ENCODE results near the gene SCYGR4.
"Not testable (repeated sequence)": the region's sequence is repeated elsewhere in the genome, so short reads cannot be mapped to it uniquely, and the experiment has no call there.

The SCYGR4 gene

DNA sequence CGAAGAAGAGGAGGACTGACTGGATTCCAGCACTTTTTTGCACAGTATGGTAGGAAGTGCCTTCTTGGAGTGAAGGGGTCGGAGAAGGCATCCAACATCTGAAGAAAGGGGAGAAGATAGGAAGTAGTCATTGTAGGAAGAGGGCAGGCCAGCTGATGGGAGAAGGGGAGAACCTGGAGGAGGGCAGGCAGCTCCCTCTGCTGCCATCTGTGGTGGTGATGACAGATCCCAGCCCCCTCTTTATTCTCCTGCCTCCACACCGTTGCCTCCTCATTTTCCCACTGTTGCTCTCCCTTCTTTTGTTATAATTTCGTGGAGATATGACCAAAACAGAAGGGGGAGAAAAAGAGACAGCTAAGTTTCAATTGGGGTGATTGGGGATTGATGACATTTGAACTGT lies 21.5 kb upstream of the SCYGR4 start:
- Histone ChIP-seq H3K27me3 (replicated peaks; ENCODE audit: control insufficient read depth, insufficient read depth, low read length, poor library complexity, severe bottlenecking) (no peaks in the 10 kb centered on the region), H3K4me1 (ENCODE audit: control insufficient read depth, insufficient read depth, low read length, poor library complexity, severe bottlenecking) (no peaks in the 10 kb centered on the region), H3K27ac (ENCODE audit: insufficient read depth, low read length, poor library complexity, severe bottlenecking) (no peak overlapping the region), H3K36me3 (ENCODE audit: control insufficient read depth, insufficient read depth, low read length) (no peaks in the 10 kb centered on the region), H3K4me3 (ENCODE audit: insufficient read depth, low read depth, low read length, poor library complexity, severe bottlenecking) (no peak overlapping the region), H3K9me3 (ENCODE audit: control insufficient read depth, low read length) (no peaks in the 10 kb centered on the region)
- DNase-seq = no peak

DNA sequence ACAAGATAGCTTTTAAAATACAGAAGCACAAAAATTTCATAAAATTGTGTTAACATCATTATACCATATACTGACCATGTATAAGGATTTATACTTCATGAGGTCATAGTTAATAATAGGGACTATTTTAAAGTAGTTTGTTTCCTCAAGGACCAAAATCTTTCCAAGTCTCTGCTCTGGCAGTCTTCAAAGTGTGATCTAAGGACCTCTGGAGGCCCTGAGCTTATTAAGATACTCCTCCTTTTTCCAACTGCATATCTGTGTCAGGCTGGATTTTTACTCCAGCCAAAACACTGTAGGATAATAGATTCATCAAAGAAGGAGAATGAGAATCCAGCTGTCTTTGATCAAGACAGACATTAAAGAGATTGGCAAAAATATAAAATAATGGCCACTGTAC lies 20.3 kb upstream of the SCYGR4 start:
- no peaks in the 10 kb centered on the region for H3K27me3 ChIP-seq (replicated peaks; ENCODE audit: control insufficient read depth, insufficient read depth, low read length, poor library complexity, severe bottlenecking)
- DNase-seq = no peak
- no peak overlapping the region for H3K27ac ChIP-seq (ENCODE audit: insufficient read depth, low read length, poor library complexity, severe bottlenecking)
- no peak overlapping the region for H3K4me3 ChIP-seq (ENCODE audit: insufficient read depth, low read depth, low read length, poor library complexity, severe bottlenecking)
- no peaks in the 10 kb centered on the region for H3K36me3 ChIP-seq (ENCODE audit: control insufficient read depth, insufficient read depth, low read length)
- H3K9me3 ChIP-seq (ENCODE audit: control insufficient read depth, low read length) = no peaks in the 10 kb centered on the region
- H3K4me1 ChIP-seq (ENCODE audit: control insufficient read depth, insufficient read depth, low read length, poor library complexity, severe bottlenecking) = no peaks in the 10 kb centered on the region

DNA sequence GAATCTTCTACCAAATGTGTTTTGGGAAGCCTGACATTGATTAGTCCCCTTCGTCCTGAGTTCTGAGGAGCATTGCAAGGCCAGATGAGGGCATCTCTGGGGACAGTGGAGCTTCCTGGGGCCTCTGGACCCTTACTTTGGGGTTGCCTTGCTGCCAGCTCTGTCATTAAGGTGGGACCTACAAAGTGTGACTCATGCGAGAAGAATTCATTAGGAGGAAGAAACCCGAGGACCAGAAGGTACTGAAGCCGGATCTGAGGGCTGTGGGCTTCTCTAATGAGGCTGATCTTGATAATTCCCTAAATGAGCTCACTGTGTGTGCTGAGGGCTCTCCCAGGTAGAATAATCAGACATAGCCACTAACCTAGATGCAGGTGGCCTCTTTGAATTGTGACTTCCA lies 19.3 kb upstream of the SCYGR4 start:
- Histone ChIP-seq H3K36me3 (ENCODE audit: control insufficient read depth, insufficient read depth, low read length) (no peaks in the 10 kb centered on the region), H3K27ac (ENCODE audit: insufficient read depth, low read length, poor library complexity, severe bottlenecking) (no peak overlapping the region), H3K27me3 (replicated peaks; ENCODE audit: control insufficient read depth, insufficient read depth, low read length, poor library complexity, severe bottlenecking) (no peaks in the 10 kb centered on the region), H3K4me3 (ENCODE audit: insufficient read depth, low read depth, low read length, poor library complexity, severe bottlenecking) (no peak overlapping the region), H3K4me1 (ENCODE audit: control insufficient read depth, insufficient read depth, low read length, poor library complexity, severe bottlenecking) (no peaks in the 10 kb centered on the region), H3K9me3 (ENCODE audit: control insufficient read depth, low read length) (no peaks in the 10 kb centered on the region)
- DNase-seq = no peak

DNA sequence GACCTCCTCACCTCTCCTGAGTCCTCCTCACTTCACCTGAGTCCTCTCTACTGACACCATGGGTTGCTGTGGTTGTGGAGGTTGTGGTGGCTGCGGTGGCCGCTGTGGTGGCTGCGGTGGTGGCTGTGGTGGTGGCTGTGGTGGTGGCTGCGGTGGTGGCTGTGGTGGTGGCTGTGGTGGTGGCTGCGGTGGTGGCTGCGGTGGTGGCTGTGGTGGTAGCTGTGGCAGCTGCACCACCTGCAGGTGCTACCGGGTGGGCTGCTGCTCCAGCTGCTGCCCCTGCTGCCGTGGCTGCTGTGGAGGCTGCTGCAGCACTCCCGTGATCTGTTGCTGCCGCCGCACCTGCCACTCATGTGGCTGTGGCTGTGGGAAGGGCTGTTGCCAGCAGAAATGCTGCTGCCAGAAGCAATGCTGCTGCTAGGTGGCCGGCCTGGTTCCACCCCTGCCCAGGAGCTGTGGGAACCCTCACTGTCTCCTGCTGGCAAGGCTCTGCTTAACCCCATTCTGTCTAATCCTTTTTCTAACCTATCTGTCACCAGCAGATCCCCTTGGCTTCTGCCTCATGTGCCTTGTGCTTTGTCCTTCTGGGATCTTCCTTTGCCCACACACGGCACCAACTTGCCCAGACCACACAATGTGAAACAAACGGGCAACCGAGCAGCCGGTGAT lies 18.3 kb upstream of the SCYGR4 start, which contains the start of gene SCYGR2:
Gene SCYGR2, plus strand, starts transcription at position 59 of the 669 bp plus-strand sequence. Its CDS starts 0 bp downstream, at position 59.
- H3K36me3 ChIP-seq (ENCODE audit: control insufficient read depth, insufficient read depth, low read length); H3K9me3 ChIP-seq (ENCODE audit: control insufficient read depth, low read length); H3K27me3 ChIP-seq (replicated peaks; ENCODE audit: control insufficient read depth, insufficient read depth, low read length, poor library complexity, severe bottlenecking); H3K4me1 ChIP-seq (ENCODE audit: control insufficient read depth, insufficient read depth, low read length, poor library complexity, severe bottlenecking); H3K27ac ChIP-seq (ENCODE audit: insufficient read depth, low read length, poor library complexity, severe bottlenecking); DNase-seq; H3K4me3 ChIP-seq (ENCODE audit: insufficient read depth, low read depth, low read length, poor library complexity, severe bottlenecking): not testable (repeated sequence)

DNA sequence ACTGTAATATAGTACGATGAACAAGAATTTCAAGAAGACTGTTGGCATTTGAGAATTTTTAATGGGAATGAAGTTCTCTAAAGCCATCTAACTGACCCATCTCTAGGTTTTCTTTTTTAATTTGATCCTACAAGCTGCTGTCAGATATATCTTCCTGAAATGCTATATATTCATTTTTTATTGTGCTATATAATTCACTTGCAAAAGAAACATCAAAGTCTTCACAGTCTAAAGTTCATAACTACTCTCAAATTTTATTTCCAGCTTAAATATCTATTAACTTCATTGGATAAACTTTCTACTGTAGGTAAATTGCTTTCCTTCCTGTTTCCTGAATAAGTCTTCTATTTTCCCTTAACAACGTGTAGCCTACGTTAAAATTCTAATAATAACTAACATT lies 14.9 kb upstream of the SCYGR4 start:
- no peak overlapping the region for H3K4me3 ChIP-seq (ENCODE audit: insufficient read depth, low read depth, low read length, poor library complexity, severe bottlenecking)
- no peaks in the 10 kb centered on the region for H3K36me3 ChIP-seq (ENCODE audit: control insufficient read depth, insufficient read depth, low read length)
- H3K9me3 ChIP-seq (ENCODE audit: control insufficient read depth, low read length) = no peaks in the 10 kb centered on the region
- DNase-seq = no peak
- no peaks in the 10 kb centered on the region for H3K27me3 ChIP-seq (replicated peaks; ENCODE audit: control insufficient read depth, insufficient read depth, low read length, poor library complexity, severe bottlenecking)
- no peak overlapping the region for H3K27ac ChIP-seq (ENCODE audit: insufficient read depth, low read length, poor library complexity, severe bottlenecking)
- no peaks in the 10 kb centered on the region for H3K4me1 ChIP-seq (ENCODE audit: control insufficient read depth, insufficient read depth, low read length, poor library complexity, severe bottlenecking)

DNA sequence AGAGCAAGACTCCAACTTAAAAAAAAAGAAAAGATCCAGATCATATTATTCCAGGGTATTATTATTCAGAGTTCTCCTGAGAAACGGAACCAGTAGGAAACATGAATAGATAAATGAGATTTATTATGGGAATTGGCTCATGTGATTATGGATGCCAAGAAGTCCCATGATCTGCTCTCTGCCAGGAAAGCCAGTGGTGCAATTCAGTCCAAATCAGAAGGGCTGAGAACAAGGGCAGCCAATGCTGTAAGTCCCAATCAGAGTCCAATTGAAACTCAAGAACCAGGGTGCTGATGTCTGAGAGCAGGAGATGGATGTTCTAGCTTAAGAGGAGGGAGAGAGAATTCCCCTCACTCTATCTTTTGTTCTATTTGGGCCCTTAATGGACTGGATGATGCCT lies 10.8 kb upstream of the SCYGR4 start:
- no peaks in the 10 kb centered on the region for H3K9me3 ChIP-seq (ENCODE audit: control insufficient read depth, low read length)
- H3K4me1 ChIP-seq (ENCODE audit: control insufficient read depth, insufficient read depth, low read length, poor library complexity, severe bottlenecking) = no peaks in the 10 kb centered on the region
- H3K36me3 ChIP-seq (ENCODE audit: control insufficient read depth, insufficient read depth, low read length) = no peaks in the 10 kb centered on the region
- no peak overlapping the region for H3K27ac ChIP-seq (ENCODE audit: insufficient read depth, low read length, poor library complexity, severe bottlenecking)
- no peak overlapping the region for H3K4me3 ChIP-seq (ENCODE audit: insufficient read depth, low read depth, low read length, poor library complexity, severe bottlenecking)
- no peak for DNase-seq
- H3K27me3 ChIP-seq (replicated peaks; ENCODE audit: control insufficient read depth, insufficient read depth, low read length, poor library complexity, severe bottlenecking) = no peaks in the 10 kb centered on the region

DNA sequence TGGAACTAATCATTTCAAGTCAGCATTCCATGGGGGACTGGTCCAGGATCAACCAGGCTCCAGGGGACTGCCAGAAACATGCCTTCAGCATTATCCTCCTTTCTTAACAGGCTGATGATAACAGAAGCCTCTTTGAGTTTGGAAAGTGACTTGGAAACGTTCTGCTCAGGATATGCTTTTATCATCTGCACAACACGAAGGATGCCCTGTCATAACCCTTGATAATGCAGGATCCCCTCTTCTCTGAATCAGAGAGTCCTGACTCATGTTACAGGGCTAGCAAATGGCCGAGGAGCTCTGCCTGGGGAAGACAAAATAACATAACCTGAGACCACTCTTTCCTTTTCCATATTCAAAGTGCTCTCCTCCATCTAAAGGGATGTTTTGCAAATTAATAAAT lies 9.4 kb upstream of the SCYGR4 start:
- no peaks in the 10 kb centered on the region for H3K27me3 ChIP-seq (replicated peaks; ENCODE audit: control insufficient read depth, insufficient read depth, low read length, poor library complexity, severe bottlenecking)
- no peaks in the 10 kb centered on the region for H3K9me3 ChIP-seq (ENCODE audit: control insufficient read depth, low read length)
- H3K27ac ChIP-seq (ENCODE audit: insufficient read depth, low read length, poor library complexity, severe bottlenecking) = no peak overlapping the region
- H3K4me1 ChIP-seq (ENCODE audit: control insufficient read depth, insufficient read depth, low read length, poor library complexity, severe bottlenecking) = no peaks in the 10 kb centered on the region
- H3K4me3 ChIP-seq (ENCODE audit: insufficient read depth, low read depth, low read length, poor library complexity, severe bottlenecking) = no peak overlapping the region
- no peaks in the 10 kb centered on the region for H3K36me3 ChIP-seq (ENCODE audit: control insufficient read depth, insufficient read depth, low read length)
- DNase-seq = no peak

DNA sequence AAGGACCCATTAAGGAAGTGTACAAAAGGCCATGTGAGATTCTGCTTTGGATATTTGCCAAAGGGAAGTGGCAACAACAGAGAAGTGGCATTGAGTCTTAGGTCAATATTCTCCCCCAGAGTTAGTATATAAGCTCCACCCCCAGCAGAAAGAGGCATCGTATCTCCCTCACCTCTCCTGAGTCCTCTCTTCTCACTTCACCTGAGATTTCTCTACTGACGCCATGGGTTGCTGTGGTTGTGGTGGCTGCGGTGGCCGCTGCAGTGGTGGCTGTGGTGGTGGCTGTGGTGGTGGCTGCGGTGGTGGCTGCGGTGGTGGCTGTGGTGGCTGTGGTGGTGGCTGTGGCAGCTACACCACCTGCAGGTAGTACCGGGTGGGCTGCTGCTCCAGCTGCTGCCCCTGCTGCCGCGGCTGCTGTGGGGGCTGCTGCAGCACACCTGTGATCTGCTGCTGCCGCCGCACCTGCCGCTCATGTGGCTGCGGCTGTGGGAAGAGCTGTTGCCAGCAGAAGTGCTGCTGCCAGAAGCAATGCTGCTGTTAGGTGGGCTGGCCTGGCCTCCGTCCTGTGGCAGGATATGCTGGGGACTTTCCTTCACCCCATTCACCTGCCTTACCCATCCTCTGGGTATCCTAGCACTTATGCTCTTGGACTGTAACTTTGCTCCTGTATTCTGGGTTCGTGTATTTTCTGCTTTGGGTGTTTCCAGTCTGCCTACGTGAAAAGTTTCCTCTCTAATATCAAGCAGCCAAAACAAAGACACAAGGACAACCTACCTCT lies 8.5 kb upstream of the SCYGR4 start:
- Histone ChIP-seq H3K9me3 (ENCODE audit: control insufficient read depth, low read length) (no peaks in the 10 kb centered on the region), H3K4me1 (ENCODE audit: control insufficient read depth, insufficient read depth, low read length, poor library complexity, severe bottlenecking) (no peaks in the 10 kb centered on the region), H3K4me3 (ENCODE audit: insufficient read depth, low read depth, low read length, poor library complexity, severe bottlenecking) (no peak overlapping the region), H3K27ac (ENCODE audit: insufficient read depth, low read length, poor library complexity, severe bottlenecking) (no peak overlapping the region), H3K27me3 (replicated peaks; ENCODE audit: control insufficient read depth, insufficient read depth, low read length, poor library complexity, severe bottlenecking) (no peaks in the 10 kb centered on the region), H3K36me3 (ENCODE audit: control insufficient read depth, insufficient read depth, low read length) (no peaks in the 10 kb centered on the region)
- no peak for DNase-seq

DNA sequence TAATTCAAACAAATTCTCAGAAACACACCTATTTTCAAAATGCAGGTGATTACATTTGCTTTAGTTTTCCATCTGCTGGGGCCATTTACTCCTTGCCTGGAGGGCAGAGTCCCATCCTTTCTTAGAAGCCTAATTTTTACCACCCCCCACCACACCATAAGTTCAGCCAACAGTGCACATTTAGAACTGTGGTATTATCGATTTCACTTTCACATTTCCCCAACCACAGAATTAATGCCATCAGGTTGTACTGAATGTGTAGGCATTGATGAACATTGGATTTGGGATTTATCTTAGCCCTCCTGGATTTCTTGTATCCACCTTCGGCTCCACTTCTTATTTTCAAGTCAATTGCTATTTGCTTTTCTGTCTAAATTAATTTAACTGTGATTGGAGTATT lies 7.2 kb upstream of the SCYGR4 start:
- Histone ChIP-seq H3K4me1 (ENCODE audit: control insufficient read depth, insufficient read depth, low read length, poor library complexity, severe bottlenecking) (no peaks in the 10 kb centered on the region), H3K4me3 (ENCODE audit: insufficient read depth, low read depth, low read length, poor library complexity, severe bottlenecking) (no peak overlapping the region), H3K27me3 (replicated peaks; ENCODE audit: control insufficient read depth, insufficient read depth, low read length, poor library complexity, severe bottlenecking) (no peaks in the 10 kb centered on the region), H3K36me3 (ENCODE audit: control insufficient read depth, insufficient read depth, low read length) (no peaks in the 10 kb centered on the region), H3K9me3 (ENCODE audit: control insufficient read depth, low read length) (no peaks in the 10 kb centered on the region), H3K27ac (ENCODE audit: insufficient read depth, low read length, poor library complexity, severe bottlenecking) (no peak overlapping the region)
- no peak for DNase-seq

DNA sequence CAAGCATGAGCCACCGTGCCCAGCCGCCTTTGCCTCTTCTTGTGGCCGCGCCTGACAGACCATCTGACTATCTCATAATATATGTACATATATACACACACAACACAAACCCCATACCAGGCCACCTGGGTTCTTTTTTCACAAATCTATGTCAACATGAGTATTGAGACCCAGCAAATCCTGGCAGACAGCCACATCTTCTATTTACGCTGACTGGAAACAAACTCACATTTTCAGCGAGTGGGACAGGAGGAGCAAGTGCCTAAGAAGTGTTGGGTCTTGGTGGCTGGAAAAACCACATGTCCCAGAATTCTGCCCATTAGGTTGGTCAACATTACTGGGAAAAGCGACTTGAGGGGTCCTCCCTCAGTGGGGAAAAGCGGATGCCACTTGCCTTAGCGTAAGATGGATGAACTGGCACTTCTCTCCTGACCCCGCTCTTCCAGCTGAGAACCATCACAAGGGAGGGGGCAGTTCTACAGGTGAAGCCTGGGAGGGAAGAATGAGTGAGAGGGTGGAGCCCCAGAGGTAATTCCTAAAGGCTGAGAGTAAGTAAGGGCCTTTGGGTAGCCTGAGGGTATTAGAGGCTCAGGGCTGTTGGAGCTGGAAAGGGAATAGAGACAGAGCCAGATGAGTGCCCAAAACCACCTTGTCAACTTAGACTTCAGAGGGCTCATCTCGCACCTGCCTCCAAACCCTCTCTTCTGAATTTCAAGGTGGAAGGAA lies 4.6 kb upstream of the SCYGR4 start:
- no peaks in the 10 kb centered on the region for H3K36me3 ChIP-seq (ENCODE audit: control insufficient read depth, insufficient read depth, low read length)
- no peak overlapping the region for H3K4me3 ChIP-seq (ENCODE audit: insufficient read depth, low read depth, low read length, poor library complexity, severe bottlenecking)
- no peaks in the 10 kb centered on the region for H3K4me1 ChIP-seq (ENCODE audit: control insufficient read depth, insufficient read depth, low read length, poor library complexity, severe bottlenecking)
- no peaks in the 10 kb centered on the region for H3K9me3 ChIP-seq (ENCODE audit: control insufficient read depth, low read length)
- H3K27me3 ChIP-seq (replicated peaks; ENCODE audit: control insufficient read depth, insufficient read depth, low read length, poor library complexity, severe bottlenecking) = no peaks in the 10 kb centered on the region
- no peak for DNase-seq
- no peak overlapping the region for H3K27ac ChIP-seq (ENCODE audit: insufficient read depth, low read length, poor library complexity, severe bottlenecking)

All from effector memory CD4-positive, alpha-beta T cell (primary cell).